ES-I3 (cell line): ENCODE results near the gene FFAR1.

Experiments
- H3K36me3 ChIP-seq: 2 replicates; pipeline ENCODE4 v1.6.1; 2013; ENCODE audit warnings: mild to moderate bottlenecking, low read length, control low read depth, moderate library complexity; ENCODE audit not compliant: insufficient read depth
- H3K4me1 ChIP-seq: 2 replicates; pipeline ENCODE4 v1.6.1; 2013; ENCODE audit warnings: mild to moderate bottlenecking, control low read depth, low read length; ENCODE audit not compliant: insufficient read depth
- H3K9ac ChIP-seq: 2 replicates; pipeline ENCODE4 v1.6.1; 2013; ENCODE audit warnings: low read depth, mild to moderate bottlenecking, low read length, moderate library complexity
- H3K9me3 ChIP-seq: 2 replicates; pipeline ENCODE4 v1.6.1; 2013; ENCODE audit warnings: mild to moderate bottlenecking, low read length, moderate library complexity; ENCODE audit not compliant: control insufficient read depth, insufficient read depth

The FFAR1 gene

GRCh38 chr19:35322014-35322413 is 25.7 kb upstream of the FFAR1 start:
- Histone ChIP-seq H3K9me3 (no peaks in the 10 kb centered on the region), H3K36me3 (no peaks in the 10 kb centered on the region), H3K4me1 (no peaks in the 10 kb centered on the region; the same call in 1 of the 2 replicates), H3K9ac (no peak overlapping the region)

GRCh38 chr19:35327642-35328041 is 20.1 kb upstream of the FFAR1 start:
- H3K9me3 ChIP-seq, result no peaks in the 10 kb centered on the region
- no peak overlapping the region for H3K9ac ChIP-seq
- H3K36me3 ChIP-seq, result no peaks in the 10 kb centered on the region
- H3K4me1 ChIP-seq, result peaks cover 9% of the 10 kb centered on the region; the same call in 1 of the 2 replicates

- no peaks in the 10 kb centered on the region for H3K9me3 ChIP-seq
- H3K9ac ChIP-seq, result no peak within 1 kb of the TSS
- H3K4me1 ChIP-seq, result peaks cover 9% of the 10 kb centered on the region; the same call in 1 of the 2 replicates
- no peaks in the 10 kb centered on the region for H3K36me3 ChIP-seq
These were observed 18.8 kb upstream of the FFAR1 start, which contains the start of gene CD22 for GRCh38 chr19:35328851-35329285. Gene CD22 (plus strand): TSS chr19:35329187. CDS start chr19:35332041, 2,854 bp downstream.

- no peak overlapping the region for H3K9ac ChIP-seq
- no peaks in the 10 kb centered on the region for H3K9me3 ChIP-seq
- H3K4me1 ChIP-seq, result peaks cover 9% of the 10 kb centered on the region; the same call in 1 of the 2 replicates
- H3K36me3 ChIP-seq, result no peaks in the 10 kb centered on the region
These were observed 18.4 kb upstream of the FFAR1 start for GRCh38 chr19:35329323-35329722.

- no peaks in the 10 kb centered on the region for H3K36me3 ChIP-seq
- no peaks in the 10 kb centered on the region for H3K9me3 ChIP-seq
- H3K4me1 ChIP-seq, result peaks cover 9% of the 10 kb centered on the region; the same call in 1 of the 2 replicates
- no peak overlapping the region for H3K9ac ChIP-seq
These were observed 17.2 kb upstream of the FFAR1 start for GRCh38 chr19:35330475-35330874.

- no peaks in the 10 kb centered on the region for H3K36me3 ChIP-seq
- peaks cover 9% of the 10 kb centered on the region; the same call in 1 of the 2 replicates for H3K4me1 ChIP-seq
- H3K9ac ChIP-seq, result no peak overlapping the region
- no peaks in the 10 kb centered on the region for H3K9me3 ChIP-seq
These were observed 16.0 kb upstream of the FFAR1 start for GRCh38 chr19:35331551-35332214.

- H3K9me3 ChIP-seq, result no peaks in the 10 kb centered on the region
- H3K4me1 ChIP-seq, result peaks cover 9% of the 10 kb centered on the region; the same call in 1 of the 2 replicates
- no peaks in the 10 kb centered on the region for H3K36me3 ChIP-seq
- no peak overlapping the region for H3K9ac ChIP-seq
These were observed 14.9 kb upstream of the FFAR1 start for GRCh38 chr19:35332817-35333216.

GRCh38 chr19:35334144-35334753 is 13.5 kb upstream of the FFAR1 start:
- H3K9me3 ChIP-seq, result no peaks in the 10 kb centered on the region
- H3K4me1 ChIP-seq, result peaks cover 3% of the 10 kb centered on the region; the same call in 1 of the 2 replicates
- no peaks in the 10 kb centered on the region for H3K36me3 ChIP-seq
- H3K9ac ChIP-seq, result no peak overlapping the region

- Histone ChIP-seq H3K9me3 (no peaks in the 10 kb centered on the region), H3K9ac (no peak overlapping the region), H3K4me1 (no peaks in the 10 kb centered on the region), H3K36me3 (no peaks in the 10 kb centered on the region)
These were observed 11.3 kb upstream of the FFAR1 start for GRCh38 chr19:35336166-35336955.

GRCh38 chr19:35337097-35337983 is 10.4 kb upstream of the FFAR1 start:
- H3K4me1 ChIP-seq, result peaks cover 1% of the 10 kb centered on the region; the same call in 1 of the 2 replicates
- H3K36me3 ChIP-seq, result no peaks in the 10 kb centered on the region
- no peak overlapping the region for H3K9ac ChIP-seq
- no peaks in the 10 kb centered on the region for H3K9me3 ChIP-seq

- H3K4me1 ChIP-seq, result peaks cover 3% of the 10 kb centered on the region; the same call in 1 of the 2 replicates
- H3K36me3 ChIP-seq, result no peaks in the 10 kb centered on the region
- no peaks in the 10 kb centered on the region for H3K9me3 ChIP-seq
These were observed 9.8 kb upstream of the FFAR1 start for GRCh38 chr19:35337984-35338296.

GRCh38 chr19:35340431-35340830 is 7.3 kb upstream of the FFAR1 start:
- Histone ChIP-seq H3K9ac (no peak overlapping the region), H3K36me3 (no peaks in the 10 kb centered on the region)

More at GRCh38 chr19:35337984-35338296, 9.8 kb upstream of the FFAR1 start:
- no peak overlapping the region for H3K9ac ChIP-seq

GRCh38 chr19:35341006-35341405 is 6.7 kb upstream of the FFAR1 start:
- Histone ChIP-seq H3K9me3 (no peaks in the 10 kb centered on the region), H3K36me3 (no peaks in the 10 kb centered on the region), H3K4me1 (peaks cover 3% of the 10 kb centered on the region; the same call in 1 of the 2 replicates), H3K9ac (no peak overlapping the region)

More at GRCh38 chr19:35340431-35340830, 7.3 kb upstream of the FFAR1 start:
- peaks cover 3% of the 10 kb centered on the region; the same call in 1 of the 2 replicates for H3K4me1 ChIP-seq
- H3K9me3 ChIP-seq, result no peaks in the 10 kb centered on the region
